Measurements from ENCODE around the gene PRKN. TPM values are rescaled to one million over a fixed set of nuclear protein-coding genes. Genes with fewer than 3 reads are reported as not detected.

Gene PRKN
- total RNA-seq, 1 experiment from 2014 or later = 2.0 TPM

- Histone ChIP-seq H2BK5ac (ENCODE audit: insufficient read length, low read length) (no peak overlapping the region), H3K79me2 (ENCODE audit: insufficient read depth, low read length) (no peaks in the 10 kb centered on the region), H4K8ac (replicated peaks; ENCODE audit: insufficient read length, low read depth, low read length) (no peak overlapping the region), H3K27ac (ENCODE audit: insufficient read length, low read depth, low read length) (no peak overlapping the region), H2AK5ac (ENCODE audit: insufficient read length, low read length) (no peak overlapping the region), H3T11ph (ENCODE audit: low read length) (no peak overlapping the region), H4K91ac (ENCODE audit: insufficient read length, low read depth, low read length) (no peak overlapping the region), H2BK12ac (ENCODE audit: insufficient read length, low read depth, low read length) (no peak overlapping the region), H3K9me3 (ENCODE audit: control insufficient read depth, low read depth, low read length) (no peaks in the 10 kb centered on the region), H3K23me2 (ENCODE audit: insufficient read length, low read depth, low read length, poor library complexity, severe bottlenecking) (no peaks in the 10 kb centered on the region), H3K56ac (ENCODE audit: insufficient read length, low read depth, low read length) (no peak overlapping the region), H3K4ac (ENCODE audit: low read depth, low read length) (no peak overlapping the region), H4K20me1 (ENCODE audit: control insufficient read depth, insufficient read depth, insufficient read length) (no peaks in the 10 kb centered on the region), H3K4me2 (ENCODE audit: insufficient read depth, insufficient read length, low read length) (no peak overlapping the region), H3K4me1 (ENCODE audit: insufficient read depth, low read length) (no peaks in the 10 kb centered on the region), H2BK120ac (ENCODE audit: low read depth, low read length, poor library complexity, severe bottlenecking) (no peak overlapping the region), H4K5ac (ENCODE audit: insufficient read length, low read depth, low read length) (no peak overlapping the region), H3K14ac (ENCODE audit: insufficient read depth, low read length) (no peak overlapping the region), H3K18ac (ENCODE audit: insufficient read length, low read depth, low read length) (no peak overlapping the region), H3K79me1 (ENCODE audit: insufficient read depth, low read depth, low read length, poor library complexity, severe bottlenecking) (no peaks in the 10 kb centered on the region), H3K23ac (ENCODE audit: insufficient read length, low read depth, low read length) (no peak overlapping the region), H3K27me3 (ENCODE audit: insufficient read depth, low read length) (no peaks in the 10 kb centered on the region), H2BK20ac (ENCODE audit: low read depth, low read length, poor library complexity, severe bottlenecking) (no peak overlapping the region), H3K9ac (ENCODE audit: extremely low read depth, insufficient read length, low read length) (no peak overlapping the region), H2AFZ (ENCODE audit: low read length) (no peak overlapping the region), H2BK15ac (ENCODE audit: low read depth, low read length) (no peak overlapping the region)
- no peak for DNase-seq
- no peaks in the 10 kb centered on the region for H3K9me3 Mint-ChIP-seq
- peaks cover 23 to 26% of the 10 kb centered on the region in 2 experiments for H3K4me1 Mint-ChIP-seq
- TF ChIP-seq CTCF (conservative IDR thresholded peaks at IDR 0.05) = 0 out of 3 replicates have a peak, but pooled peaks have one; percentile 15
- H3K27ac Mint-ChIP-seq = no peak overlapping the region
- H3K4me3 Mint-ChIP-seq = no peak overlapping the region
- no peaks in the 10 kb centered on the region; the same call in 1 of the 2 replicates for H3K27me3 Mint-ChIP-seq (ENCODE audit: low read depth)
- no CpG with 5 or more reads among the region's 5 CpGs for WGBS (ENCODE audit: extremely low coverage, insufficient read length, low lambda C conversion rate)
- H3K36me3 Mint-ChIP-seq (ENCODE audit: insufficient read depth in 1 of 3, low read depth in 3 of 3) = no peaks in the 10 kb centered on the region
Observed at GRCh38 chr6:161351858-161352257, 1375.7 kb downstream of the PRKN start.
